WTC11 (cell line): ENCODE data around the gene SLC7A7. TPM values are rescaled to one million over a fixed set of nuclear protein-coding genes. Genes with fewer than 3 reads are reported as not detected.

Experiments used
- ATAC-seq: fragments of 200-7000 bp; cut with Tn5 transposase; 2 replicates; pipeline ENCODE4 v1.10.0; 2021; ENCODE audit warnings: mild to moderate bottlenecking, moderate library complexity
- CTCF ChIA-PET: fragments of 300-600 bp; sonication (Branson Sonifier 250); formaldehyde crosslinking; loops from one replicate; lab custom pipeline; 2021; ENCODE audit warnings: antibody characterized with exemption; lab: Charles Lee
- POLR2A ChIA-PET: fragments of 350-600 bp; sonication (Branson Sonifier 250); formaldehyde crosslinking; loops from one replicate; lab custom pipeline; 2021; ENCODE audit warnings: antibody characterized with exemption; lab: Charles Lee
- DNase-seq: peaks from one replicate; pipeline ENCODE4 v3.0.0; 2021; ENCODE audit warnings: low spot score
- H3K27ac Mint-ChIP-seq: 2 replicates; pipeline ENCODE4 v1.8.0; 2021; ENCODE audit warnings: mixed read lengths
- H3K27me3 Mint-ChIP-seq: 2 replicates; pipeline ENCODE4 v1.8.0; 2021; ENCODE audit warnings: low read depth, mild to moderate bottlenecking, moderate library complexity, mixed read lengths
- H3K36me3 Mint-ChIP-seq: 2 replicates; pipeline ENCODE4 v1.8.0; 2021; ENCODE audit warnings: mixed read lengths
- H3K4me1 Mint-ChIP-seq: 2 replicates; pipeline ENCODE4 v1.8.0; 2022; ENCODE audit warnings: mixed read lengths
- H3K4me3 Mint-ChIP-seq: 2 replicates; pipeline ENCODE4 v1.8.0; 2021; ENCODE audit warnings: mild to moderate bottlenecking, moderate library complexity, mixed read lengths
- H3K9me3 Mint-ChIP-seq: 2 replicates; pipeline ENCODE4 v1.8.0; 2021; ENCODE audit warnings: mixed read lengths
- AFF4 ChIP-seq: sonication (generic); formaldehyde crosslinking; IDR thresholded peaks from 2 replicates; pipeline ENCODE4 v1.8.1; 2023; ENCODE audit warnings: mild to moderate bottlenecking, missing genetic modification reagents, borderline replicate concordance
- ATF6 ChIP-seq: sonication (generic); formaldehyde crosslinking; IDR thresholded peaks from 2 replicates; pipeline ENCODE4 v1.8.1; 2023; ENCODE audit warnings: mild to moderate bottlenecking, missing genetic modification reagents
- CDX4 ChIP-seq: fragments of 250-450 bp; sonication (Bioruptor Pico); IDR thresholded peaks from 2 replicates; pipeline ENCODE4 v1.9.0; 2021; ENCODE audit warnings: moderate library complexity, mild to moderate bottlenecking, inconsistent platforms, borderline replicate concordance
- CREM ChIP-seq: sonication (generic); formaldehyde crosslinking; IDR thresholded peaks from 2 replicates; pipeline ENCODE4 v1.8.1; 2022; ENCODE audit warnings: mild to moderate bottlenecking, missing genetic modification reagents, moderate library complexity
- ERG ChIP-seq: fragments of 250-450 bp; sonication (Bioruptor Pico); IDR thresholded peaks from 2 replicates; pipeline ENCODE4 v1.8.0; 2021; ENCODE audit warnings: mild to moderate bottlenecking
- FOXJ3 ChIP-seq: sonication (generic); formaldehyde crosslinking; IDR thresholded peaks from 2 replicates; pipeline ENCODE4 v1.9.0; 2021; ENCODE audit warnings: missing genetic modification reagents, mild to moderate bottlenecking, borderline replicate concordance
- FOXK1 ChIP-seq: sonication (generic); formaldehyde crosslinking; IDR thresholded peaks from 2 replicates; pipeline ENCODE4 v1.8.0; 2022; ENCODE audit warnings: mild to moderate bottlenecking, moderate library complexity, missing genetic modification reagents
- GTF2I ChIP-seq: fragments of 250-450 bp; sonication (Bioruptor Pico); conservative IDR thresholded peaks from 2 replicates; pipeline ENCODE4 v1.4.0; 2021; ENCODE audit warnings: mild to moderate bottlenecking
- IRF1 ChIP-seq: sonication (generic); formaldehyde crosslinking; IDR thresholded peaks from 2 replicates; pipeline ENCODE4 v1.8.0; 2023; ENCODE audit warnings: missing genetic modification reagents
- MAX ChIP-seq: sonication (generic); formaldehyde crosslinking; IDR thresholded peaks from 2 replicates; pipeline ENCODE4 v1.8.0; 2022; ENCODE audit warnings: mild to moderate bottlenecking, missing genetic modification reagents
- PREB ChIP-seq: sonication (generic); formaldehyde crosslinking; IDR thresholded peaks from 2 replicates; pipeline ENCODE4 v1.8.1; 2022; ENCODE audit warnings: mild to moderate bottlenecking, missing genetic modification reagents, moderate library complexity, borderline replicate concordance
- PRRX2 ChIP-seq: fragments of 250-450 bp; sonication (Bioruptor Pico); IDR thresholded peaks from 2 replicates; pipeline ENCODE4 v1.8.0; 2021; ENCODE audit warnings: mild to moderate bottlenecking
- SMAD3 ChIP-seq: sonication (generic); formaldehyde crosslinking; IDR thresholded peaks from 2 replicates; pipeline ENCODE4 v1.8.0; 2022; ENCODE audit warnings: missing genetic modification reagents, mild to moderate bottlenecking, borderline replicate concordance
- TCF7 ChIP-seq: sonication (generic); formaldehyde crosslinking; IDR thresholded peaks from 2 replicates; pipeline ENCODE4 v1.8.0; 2022; ENCODE audit warnings: mild to moderate bottlenecking, low read depth, missing genetic modification reagents, moderate library complexity
- ZNF423 ChIP-seq: fragments of 250-450 bp; sonication (Bioruptor Pico); IDR thresholded peaks from 2 replicates; pipeline ENCODE4 v2.1.2; 2022; ENCODE audit warnings: mild to moderate bottlenecking, moderate library complexity
- total RNA-seq: library from RNA; stranded (reverse); gene quantifications from 3 replicates; pipeline ENCODE4 v1.2.3, GENCODE V29; 2021

The SLC7A7 gene
- total RNA-seq, 1 experiment from 2014 or later, result 4.3 TPM

- peaks cover 52% of the 10 kb centered on the region for H3K4me1 Mint-ChIP-seq
- no peaks in the 10 kb centered on the region for H3K9me3 Mint-ChIP-seq
- CTCF ChIA-PET, result interaction anchor here (0.6 to 7.8 kb wide), 40 partner anchors 8 to 312 kb away, joined by 3 to 280 read pairs (median 7); partner anchors contain the start of genes AJUBA, DAD1, HAUS4 and LRP10
- POLR2A ChIA-PET, result interaction anchor here (0.5 to 6.5 kb wide), 24 partner anchors 8 to 240 kb away, joined by 3 to 81 read pairs (median 6); partner anchors contain the start of genes HAUS4, LRP10, MMP14 and OXA1L
- 0 out of 2 replicates have a peak, but pooled peaks have one; percentile 17 for TF ChIP-seq MAX (CRISPR knock-in tag)
- no peak for TF ChIP-seq AFF4 (CRISPR knock-in tag)
- 0 out of 2 replicates have a peak, but pooled peaks have one; percentile 8 for TF ChIP-seq CREM (CRISPR knock-in tag)
- TF ChIP-seq TCF7, result 0 out of 2 replicates have a peak, but pooled peaks have one; percentile 37
- H3K27me3 Mint-ChIP-seq, result peaks cover 6% of the 10 kb centered on the region
- H3K27ac Mint-ChIP-seq, result peak overlapping the region; percentile 70
- ATAC-seq, result peak; percentile 21
- no peaks in the 10 kb centered on the region for H3K36me3 Mint-ChIP-seq
- peak; percentile 80 for DNase-seq
- H3K4me3 Mint-ChIP-seq, result peak overlapping the region; percentile 77
These were observed 6.9 kb upstream of the SLC7A7 start for GRCh38 chr14:22822016-22822570.

- DNase-seq (no peak), ATAC-seq (no peak)
- peak overlapping the region; percentile 77 for H3K4me3 Mint-ChIP-seq
- CTCF ChIA-PET, result interaction anchor here (0.6 to 7.8 kb wide), 21 partner anchors 8 to 261 kb away, joined by 3 to 280 read pairs (median 13); partner anchors contain the start of genes AJUBA, HAUS4, LRP10 and MMP14
- H3K27me3 Mint-ChIP-seq, result peaks cover 6% of the 10 kb centered on the region
- H3K27ac Mint-ChIP-seq, result peak overlapping the region; percentile 15
- peaks cover 48% of the 10 kb centered on the region for H3K4me1 Mint-ChIP-seq
- H3K9me3 Mint-ChIP-seq, result no peaks in the 10 kb centered on the region
- POLR2A ChIA-PET, result interaction anchor here (0.5 to 6.5 kb wide), 20 partner anchors 8 to 241 kb away, joined by 3 to 81 read pairs (median 4); partner anchors contain the start of genes HAUS4, LRP10, MMP14 and OXA1L
- H3K36me3 Mint-ChIP-seq, result no peaks in the 10 kb centered on the region
- no peak for TF ChIP-seq AFF4 (CRISPR knock-in tag)
- peak; percentile 43; the same call in 1 of the 2 replicates for TF ChIP-seq SMAD3 (CRISPR knock-in tag)
- no peak for TF ChIP-seq PRRX2 (CRISPR knock-in tag)
- TF ChIP-seq PREB (CRISPR knock-in tag), result no peak
- no peak for TF ChIP-seq ERG (CRISPR knock-in tag)
- TF ChIP-seq TCF7, result no peak
- peak; percentile 66; the same call in 1 of the 2 replicates for TF ChIP-seq ZNF423 (CRISPR knock-in tag)
- TF ChIP-seq IRF1, result no peak
- TF ChIP-seq GTF2I (CRISPR knock-in tag), result no peak
- no peak for TF ChIP-seq ATF6 (CRISPR knock-in tag)
- no peak for TF ChIP-seq FOXJ3 (CRISPR knock-in tag)
- no peak for TF ChIP-seq FOXK1 (CRISPR knock-in tag)
- no peak for TF ChIP-seq CDX4 (CRISPR knock-in tag)
These were observed 6.2 kb upstream of the SLC7A7 start for GRCh38 chr14:22821193-22822015.
